HG03139 (cell line): ENCODE results near the gene LCN6.

Source experiments
- ATAC-seq: cut with Tn5 transposase; IDR thresholded peaks from one replicate; pipeline ENCODE4 v1.9.1; 2021; ENCODE audit not compliant: unreplicated experiment

LCN6 gene

GRCh38 chr9:136745389-136746154 lies 2.8 kb downstream of the LCN6 start:
- no peak for ATAC-seq

GRCh38 chr9:136744773-136745172 lies 3.6 kb downstream of the LCN6 start:
- ATAC-seq: no peak

GRCh38 chr9:136743639-136744211 lies 4.6 kb downstream of the LCN6 start:
- no peak for ATAC-seq

GRCh38 chr9:136742591-136743391 lies 5.5 kb downstream of the LCN6 start, which contains the start of gene LCN10:
Gene LCN10 (minus strand): TSS chr9:136742940. CDS start chr9:136742903, 37 bp downstream.
- no peak for ATAC-seq

- no peak for ATAC-seq
Observed at GRCh38 chr9:136741883-136742571, 6.3 kb downstream of the LCN6 start.

GRCh38 chr9:136740971-136741882 lies 7.1 kb downstream of the LCN6 start:
- ATAC-seq: no peak

GRCh38 chr9:136740491-136740890 lies 7.8 kb downstream of the LCN6 start:
- ATAC-seq: no peak

GRCh38 chr9:136740069-136740468 lies 8.3 kb downstream of the LCN6 start:
- ATAC-seq: no peak

GRCh38 chr9:136739509-136739908 lies 8.8 kb downstream of the LCN6 start:
- ATAC-seq: no peak

GRCh38 chr9:136738960-136739359 lies 9.4 kb downstream of the LCN6 start:
- ATAC-seq: no peak

- ATAC-seq: no peak
Observed at GRCh38 chr9:136735812-136736480, 12.4 kb downstream of the LCN6 start.

- ATAC-seq: no peak
Observed at GRCh38 chr9:136734837-136735496, 13.4 kb downstream of the LCN6 start.

- ATAC-seq: no peak
Observed at GRCh38 chr9:136733611-136734010, 14.7 kb downstream of the LCN6 start.

- ATAC-seq: no peak
Observed at GRCh38 chr9:136732444-136733178, 15.7 kb downstream of the LCN6 start.

- no peak for ATAC-seq
Observed at GRCh38 chr9:136729926-136730325, 18.4 kb downstream of the LCN6 start.

GRCh38 chr9:136729144-136729543 lies 19.2 kb downstream of the LCN6 start:
- no peak for ATAC-seq

GRCh38 chr9:136728548-136729123 lies 19.7 kb downstream of the LCN6 start:
- no peak for ATAC-seq

- no peak for ATAC-seq
Observed at GRCh38 chr9:136728080-136728547, 20.2 kb downstream of the LCN6 start.
